HEK293T (cell line): Measurements from ENCODE around the gene CAPN9.
"Not testable (repeated sequence)": the region's sequence is repeated elsewhere in the genome, so short reads cannot be mapped to it uniquely, and the experiment has no call there.

Experiments used
- CTCF ChIA-PET: fragments of 350-600 bp; formaldehyde crosslinking; extraction: SDS; loops from one replicate; lab custom pipeline; 2021; ENCODE audit warnings: antibody characterized with exemption, inconsistent platforms; lab: Yijun Ruan, JAX
- POLR2A ChIA-PET: fragments of 350-600 bp; formaldehyde crosslinking; extraction: SDS; loops from one replicate; lab custom pipeline; 2020; ENCODE audit warnings: antibody characterized with exemption, inconsistent platforms; lab: Yijun Ruan, JAX
- DNase-seq: peaks from one replicate; pipeline ENCODE4 v3.0.0; 2012; ENCODE audit warnings: mixed read lengths; ENCODE audit errors: extremely low spot score
- ARNT ChIP-seq: fragments of 450-650 bp; IDR thresholded peaks from 2 replicates; pipeline ENCODE4 v1.6.1; 2017; ENCODE audit warnings: mild to moderate bottlenecking
- BHLHE40 ChIP-seq: fragments of 450-650 bp; IDR thresholded peaks from 2 replicates; pipeline ENCODE4 v1.6.1; 2016; ENCODE audit warnings: mild to moderate bottlenecking, moderate library complexity, borderline replicate concordance
- CTBP1 ChIP-seq: fragments of 450-650 bp; IDR thresholded peaks from 2 replicates; pipeline ENCODE4 v1.6.1; 2016; ENCODE audit warnings: borderline replicate concordance
- ELF4 ChIP-seq: fragments of 450-650 bp; IDR thresholded peaks from 2 replicates; pipeline ENCODE4 v1.6.1; 2017; ENCODE audit warnings: antibody characterized with exemption
- FOXA1 ChIP-seq: fragments of 450-650 bp; IDR thresholded peaks from 2 replicates; pipeline ENCODE4 v1.6.1; 2016; ENCODE audit warnings: mild to moderate bottlenecking
- FOXK2 ChIP-seq: fragments of 450-650 bp; IDR thresholded peaks from 2 replicates; pipeline ENCODE4 v1.6.1; 2016; ENCODE audit warnings: mild to moderate bottlenecking
- FOXM1 ChIP-seq: fragments of 450-650 bp; IDR thresholded peaks from 2 replicates; pipeline ENCODE4 v1.6.1; 2017; ENCODE audit warnings: mild to moderate bottlenecking, borderline replicate concordance
- HDGF ChIP-seq: fragments of 450-650 bp; IDR thresholded peaks from 2 replicates; pipeline ENCODE4 v1.6.1; 2017; ENCODE audit warnings: antibody characterized with exemption, borderline replicate concordance
- L3MBTL2 ChIP-seq: fragments of 450-650 bp; conservative IDR thresholded peaks from 2 replicates; pipeline ENCODE4 v1.6.1; 2016; ENCODE audit warnings: mild to moderate bottlenecking
- LEF1 ChIP-seq: fragments of 450-650 bp; IDR thresholded peaks from 2 replicates; pipeline ENCODE4 v1.6.1; 2017; ENCODE audit warnings: mild to moderate bottlenecking, borderline replicate concordance
- NFRKB ChIP-seq: fragments of 450-650 bp; IDR thresholded peaks from 2 replicates; pipeline ENCODE4 v1.6.1; 2016; ENCODE audit warnings: mild to moderate bottlenecking, moderate library complexity
- PKNOX1 ChIP-seq: fragments of 450-650 bp; IDR thresholded peaks from 2 replicates; pipeline ENCODE4 v1.6.1; 2016
- SP1 ChIP-seq: fragments of 450-650 bp; IDR thresholded peaks from 2 replicates; pipeline ENCODE4 v1.6.1; 2017
- SUZ12 ChIP-seq: fragments of 450-650 bp; IDR thresholded peaks from 2 replicates; pipeline ENCODE4 v1.6.1; 2016; ENCODE audit warnings: mild to moderate bottlenecking
- TARDBP ChIP-seq: fragments of 450-650 bp; IDR thresholded peaks from 2 replicates; pipeline ENCODE4 v1.6.1; 2016
- ZNF384 ChIP-seq: fragments of 450-650 bp; IDR thresholded peaks from 2 replicates; pipeline ENCODE4 v1.6.1; 2016

CAPN9 gene

DNA sequence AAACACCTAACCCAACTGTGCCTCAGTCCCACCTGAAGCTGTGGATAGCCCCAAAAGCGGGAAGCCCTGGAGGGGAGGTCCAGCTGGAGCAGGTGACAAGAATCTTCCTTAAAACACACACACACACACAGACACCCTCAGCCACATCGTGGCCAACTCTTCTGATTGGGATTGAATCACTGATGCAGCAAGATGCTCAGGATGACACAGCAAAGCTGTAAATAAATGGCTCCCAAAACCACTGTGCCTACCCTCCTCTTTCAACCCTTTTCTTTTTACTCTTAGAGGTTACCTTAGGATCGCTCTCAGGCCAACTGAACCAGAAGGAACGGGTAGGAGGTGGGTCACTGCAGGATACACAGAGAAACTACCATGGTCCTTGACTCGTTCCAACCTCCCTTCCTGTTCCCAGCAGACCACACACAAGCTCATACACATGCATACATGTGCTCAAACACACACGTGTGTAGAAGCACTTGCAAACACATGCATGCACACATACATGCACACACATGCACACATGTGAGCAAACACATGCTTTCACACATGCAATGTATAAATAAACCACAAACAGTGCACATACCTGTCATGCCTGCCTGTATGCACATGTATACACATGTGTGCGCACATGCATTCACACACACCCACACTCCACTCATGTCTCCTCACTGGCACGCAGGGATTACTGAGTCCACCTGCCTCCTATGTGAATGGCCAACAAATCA lies 14.4 kb downstream of the CAPN9 start:
- DNase-seq = no peak
- TF ChIP-seq FOXM1 = no peak
- no peak for TF ChIP-seq ARNT
- no peak for TF ChIP-seq PKNOX1
- TF ChIP-seq ZNF384 = no peak
- no peak for TF ChIP-seq FOXK2
- TF ChIP-seq SUZ12 = no peak
- no peak for TF ChIP-seq NFRKB
- TF ChIP-seq LEF1 = no peak
- no peak for TF ChIP-seq TARDBP
- no peak for TF ChIP-seq CTBP1
- no peak for TF ChIP-seq HDGF
- no peak for TF ChIP-seq BHLHE40
- no peak for TF ChIP-seq SP1
- no peak for TF ChIP-seq FOXA1
- TF ChIP-seq ELF4 = no peak
- ChIA-PET POLR2A (no interaction called here), CTCF (interaction anchor here (1.0 kb wide), 1 partner anchor 8 kb away, joined by 3 read pairs; no protein-coding TSS in a partner anchor)

DNA sequence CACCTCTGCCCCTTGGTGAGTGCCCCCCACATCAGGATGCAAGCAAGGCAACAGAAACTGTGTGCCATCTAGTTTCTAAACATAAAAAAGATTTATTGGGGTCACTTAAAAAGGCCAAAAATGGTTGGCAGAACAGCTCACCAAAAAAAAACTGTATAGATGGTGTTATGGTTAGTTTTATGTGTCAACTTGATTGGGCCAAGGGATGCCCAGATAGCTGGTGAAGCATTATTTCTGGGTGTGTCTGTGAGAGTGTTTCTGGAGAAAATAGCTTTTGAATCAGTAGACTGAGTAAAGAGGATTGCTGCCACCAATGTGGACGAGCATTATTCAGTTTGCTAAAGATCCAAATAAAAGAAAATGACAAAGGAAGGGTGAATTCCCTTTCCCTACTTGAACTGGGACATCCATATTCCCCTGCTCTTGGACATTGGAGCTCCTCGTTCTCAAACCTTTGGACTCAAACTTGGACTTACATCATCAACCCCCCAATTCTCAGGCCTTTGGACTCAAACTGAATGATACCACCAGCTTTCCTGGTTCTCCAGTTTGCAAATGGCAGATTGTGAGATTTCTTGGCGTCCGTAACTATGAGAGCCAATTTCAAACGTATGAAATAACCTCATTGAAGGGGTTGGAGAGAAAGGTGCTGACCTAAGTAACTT lies 16.9 kb downstream of the CAPN9 start:
- CTCF ChIA-PET = no interaction called here
- no peak for TF ChIP-seq CTBP1
- TF ChIP-seq ELF4 = no peak
- TF ChIP-seq ZNF384 = no peak
- no peak for TF ChIP-seq HDGF
- no peak for TF ChIP-seq BHLHE40
- TF ChIP-seq L3MBTL2 = no peak
- no peak for TF ChIP-seq ARNT
- TF ChIP-seq LEF1 = no peak
- TF ChIP-seq FOXM1 = no peak
- TF ChIP-seq TARDBP = no peak
- TF ChIP-seq FOXK2 = no peak
- POLR2A ChIA-PET = no interaction called here
- DNase-seq = no peak

DNA sequence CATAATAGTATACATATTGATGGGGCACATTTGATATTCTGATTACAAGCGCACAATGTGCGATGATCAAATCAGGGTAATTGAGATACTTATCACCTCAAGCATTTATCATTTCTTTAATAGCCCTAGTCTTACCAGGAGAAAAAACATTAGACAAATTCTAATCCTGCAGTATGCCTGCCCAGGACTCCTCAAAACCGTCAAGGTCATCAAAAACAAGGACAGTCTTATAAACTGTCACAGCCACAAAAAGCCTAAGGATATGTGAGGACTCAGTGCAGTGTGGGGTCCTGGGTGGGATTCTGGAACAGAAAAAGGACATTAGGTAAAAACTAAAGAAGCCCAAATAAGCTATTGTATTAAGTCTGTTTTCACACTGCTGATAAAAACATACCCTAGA lies 19.1 kb downstream of the CAPN9 start:
- ChIA-PET CTCF (no interaction called here), POLR2A (no interaction called here)
- no peak for DNase-seq
- TF ChIP-seq SUZ12 (no peak), SP1 (no peak), PKNOX1 (no peak), FOXM1 (no peak), FOXK2 (no peak), BHLHE40 (no peak), HDGF (no peak), NFRKB (no peak), ZNF384 (no peak), L3MBTL2 (no peak), ARNT (no peak), TARDBP (no peak), LEF1 (no peak), ELF4 (no peak), CTBP1 (no peak)

GRCh38 chr1:230767859-230768612 lies 20.8 kb downstream of the CAPN9 start:
- DNase-seq, CTCF ChIA-PET, POLR2A ChIA-PET: not testable (repeated sequence)

GRCh38 chr1:230768903-230769570 lies 21.8 kb downstream of the CAPN9 start:
- TF ChIP-seq ZNF384 = no peak
- TF ChIP-seq L3MBTL2 = no peak
- no peak for TF ChIP-seq BHLHE40
- TF ChIP-seq FOXA1 = no peak
- no peak for TF ChIP-seq ARNT
- no peak for TF ChIP-seq ELF4
- TF ChIP-seq FOXK2 = no peak
- no peak for TF ChIP-seq SUZ12
- no peak for TF ChIP-seq HDGF
- no peak for TF ChIP-seq LEF1
- ChIA-PET POLR2A (no interaction called here), CTCF (no interaction called here)
- DNase-seq = no peak

DNA sequence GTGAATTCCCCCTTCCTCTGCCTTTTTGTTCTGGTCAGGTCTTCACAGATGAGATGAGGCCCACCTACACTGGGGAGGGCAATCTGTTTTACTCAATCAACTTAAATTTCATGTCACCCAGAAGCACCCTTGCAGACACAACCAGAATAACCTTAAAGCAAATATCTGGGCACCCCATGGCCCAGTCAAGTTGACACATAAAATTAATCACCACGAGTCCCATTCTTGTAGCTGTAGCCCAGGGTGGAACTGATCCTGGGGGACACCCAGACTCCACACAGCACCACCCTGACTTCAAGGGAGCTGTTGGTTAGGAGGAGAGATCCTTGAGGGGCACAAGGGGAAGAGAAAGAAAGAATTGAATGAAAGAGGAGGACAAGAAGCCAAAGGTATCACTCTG lies 23.1 kb downstream of the CAPN9 start:
- no peak for DNase-seq
- ChIA-PET CTCF (no interaction called here), POLR2A (no interaction called here)
- TF ChIP-seq FOXA1 (no peak), SUZ12 (no peak), LEF1 (no peak), TARDBP (no peak), HDGF (no peak), ARNT (no peak), ELF4 (no peak), CTBP1 (no peak), ZNF384 (no peak), NFRKB (no peak), BHLHE40 (no peak), PKNOX1 (no peak), L3MBTL2 (no peak), SP1 (no peak)
